Left forelimb (tissue), 1 donor: ENCODE measurements around the gene C1QB.
"Not testable (repeated sequence)": the region's sequence is repeated elsewhere in the genome, so short reads cannot be mapped to it uniquely, and the experiment has no call there.

Experiments used
- DNase-seq: peaks from one replicate; pipeline ENCODE4 v3.0.0-alpha.2; 2018; ENCODE audit warnings: low spot score

C1QB gene

DNA sequence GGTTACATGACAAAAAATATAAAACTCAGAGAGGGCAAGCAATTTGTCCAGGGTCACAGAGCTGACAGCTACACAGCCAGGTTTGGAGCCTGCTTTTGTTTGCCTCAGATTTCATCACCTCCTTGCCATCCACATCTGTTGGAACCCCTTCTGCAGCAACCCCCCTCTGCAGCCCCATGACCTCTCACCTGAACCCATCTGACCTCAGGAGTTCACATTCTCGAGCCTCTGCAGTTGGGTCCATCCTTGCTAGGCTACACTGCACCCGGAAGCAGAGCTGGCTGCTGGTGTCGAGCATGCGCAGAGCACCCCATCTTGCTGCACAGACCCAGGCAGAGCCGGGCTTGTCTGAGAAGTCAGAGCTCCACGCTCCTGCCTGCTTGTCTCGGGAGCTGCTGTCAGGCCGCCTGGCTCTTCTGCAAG lies 10.0 kb downstream of the C1QB start:
- no peak for DNase-seq

GRCh38 chr1:22665752-22666151 lies 12.7 kb downstream of the C1QB start:
- no peak for DNase-seq

GRCh38 chr1:22666412-22666811 lies 13.4 kb downstream of the C1QB start:
- DNase-seq, result no peak

- DNase-seq, result not testable (repeated sequence)
These were observed 15.8 kb downstream of the C1QB start for GRCh38 chr1:22668840-22669239.

DNA sequence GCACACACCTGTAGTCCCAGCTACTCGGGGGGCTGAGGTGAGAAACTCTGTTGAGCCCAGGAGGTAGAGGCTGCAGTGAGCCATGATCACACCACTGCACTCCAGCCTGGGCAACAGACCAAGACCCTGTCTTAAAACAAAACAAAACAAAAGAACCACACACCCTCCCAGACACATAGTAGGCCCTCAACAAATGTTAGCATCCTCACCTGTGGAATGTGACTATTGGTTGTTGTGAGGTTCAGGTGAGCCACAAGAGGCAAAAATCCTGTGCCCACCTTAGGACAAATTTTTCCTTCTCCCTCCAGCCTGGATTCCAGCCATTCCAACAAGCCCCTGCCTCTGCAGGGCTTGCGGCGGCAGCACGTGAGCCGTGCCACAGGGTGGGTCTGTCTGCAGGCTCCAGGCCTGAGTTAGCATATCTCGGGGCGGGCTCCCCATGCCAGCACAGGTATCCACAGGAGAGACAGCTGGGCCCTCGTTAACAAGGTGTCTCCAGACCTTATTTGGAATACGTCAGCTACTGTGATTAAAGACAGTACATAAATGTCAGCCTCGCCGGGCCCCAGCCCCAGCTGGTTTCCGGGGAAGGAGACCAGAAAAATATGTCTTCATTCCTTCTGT lies 17.4 kb downstream of the C1QB start:
- no peak for DNase-seq

DNA sequence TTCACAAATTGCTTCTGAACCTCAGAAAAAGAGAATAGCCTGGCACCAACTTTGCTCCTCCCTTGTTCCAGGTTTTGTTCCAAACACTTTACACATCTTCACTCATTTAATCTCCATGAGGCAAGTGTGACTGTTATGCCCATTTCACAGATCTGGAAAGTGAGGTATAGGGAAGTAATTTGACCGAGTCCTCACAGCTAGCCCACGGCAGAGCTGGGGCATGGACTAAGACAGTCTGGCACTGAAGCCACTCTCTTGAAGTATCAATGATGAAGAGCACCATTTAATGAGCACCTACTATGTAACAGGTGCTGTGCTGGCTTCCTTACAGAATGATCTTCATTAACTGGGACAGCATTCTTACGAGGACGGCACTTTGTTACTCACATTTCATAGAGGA lies 19.0 kb downstream of the C1QB start:
- no peak for DNase-seq

- DNase-seq, result no peak
These were observed 20.7 kb downstream of the C1QB start for GRCh38 chr1:22673486-22674409.

DNA sequence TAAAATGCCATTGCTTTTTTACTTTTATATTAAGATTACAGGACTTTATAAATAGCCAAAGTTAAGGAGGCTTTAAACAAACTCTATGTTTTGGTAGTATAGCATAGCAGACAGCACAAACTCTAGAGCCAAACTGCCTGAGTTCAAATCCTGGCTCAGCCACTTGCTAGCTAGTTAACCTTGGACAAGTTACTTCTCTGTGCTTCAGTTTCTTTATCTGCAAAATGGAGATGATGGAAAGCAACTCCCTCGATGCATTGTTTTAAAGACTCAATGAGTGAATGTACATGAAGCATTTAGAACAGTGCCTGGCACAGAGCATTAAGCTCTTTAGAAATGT lies 21.3 kb downstream of the C1QB start:
- DNase-seq, result no peak

- not testable (repeated sequence) for DNase-seq
These were observed 23.1 kb downstream of the C1QB start for GRCh38 chr1:22676151-22676550.

DNA sequence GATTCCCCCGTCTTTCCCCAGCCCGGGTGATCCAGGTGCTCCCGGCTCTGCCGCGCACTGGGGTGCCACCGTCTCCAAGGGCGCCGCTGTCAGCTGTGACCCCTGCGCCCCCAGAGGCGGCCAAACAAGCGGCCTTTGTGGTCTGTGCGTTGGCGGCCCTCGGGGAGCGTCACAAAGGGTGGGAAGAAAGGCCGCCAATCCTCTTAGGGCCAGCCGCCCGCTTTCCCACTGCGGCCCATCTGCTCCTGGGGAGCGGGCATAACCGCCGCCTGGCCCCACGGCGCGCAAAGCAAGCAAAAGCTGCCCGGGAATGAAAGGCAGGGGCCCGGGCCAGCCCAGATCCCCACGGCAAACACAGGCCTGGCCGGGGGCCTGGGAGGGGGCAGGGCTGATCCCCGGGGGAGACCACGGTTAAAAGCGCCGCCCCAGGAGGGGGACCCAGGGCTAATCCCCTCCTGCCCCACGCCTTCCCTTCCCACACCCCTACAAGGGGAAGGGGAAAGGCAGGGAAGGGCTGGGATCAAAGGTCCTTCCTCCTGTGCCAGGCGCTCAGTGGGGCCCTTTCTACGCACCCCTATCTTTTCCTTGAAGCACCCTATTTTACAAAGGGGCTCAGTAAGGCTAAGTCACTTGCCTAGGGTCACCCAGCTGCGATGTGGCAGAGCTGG lies 24.0 kb downstream of the C1QB start:
- no peak for DNase-seq

DNA sequence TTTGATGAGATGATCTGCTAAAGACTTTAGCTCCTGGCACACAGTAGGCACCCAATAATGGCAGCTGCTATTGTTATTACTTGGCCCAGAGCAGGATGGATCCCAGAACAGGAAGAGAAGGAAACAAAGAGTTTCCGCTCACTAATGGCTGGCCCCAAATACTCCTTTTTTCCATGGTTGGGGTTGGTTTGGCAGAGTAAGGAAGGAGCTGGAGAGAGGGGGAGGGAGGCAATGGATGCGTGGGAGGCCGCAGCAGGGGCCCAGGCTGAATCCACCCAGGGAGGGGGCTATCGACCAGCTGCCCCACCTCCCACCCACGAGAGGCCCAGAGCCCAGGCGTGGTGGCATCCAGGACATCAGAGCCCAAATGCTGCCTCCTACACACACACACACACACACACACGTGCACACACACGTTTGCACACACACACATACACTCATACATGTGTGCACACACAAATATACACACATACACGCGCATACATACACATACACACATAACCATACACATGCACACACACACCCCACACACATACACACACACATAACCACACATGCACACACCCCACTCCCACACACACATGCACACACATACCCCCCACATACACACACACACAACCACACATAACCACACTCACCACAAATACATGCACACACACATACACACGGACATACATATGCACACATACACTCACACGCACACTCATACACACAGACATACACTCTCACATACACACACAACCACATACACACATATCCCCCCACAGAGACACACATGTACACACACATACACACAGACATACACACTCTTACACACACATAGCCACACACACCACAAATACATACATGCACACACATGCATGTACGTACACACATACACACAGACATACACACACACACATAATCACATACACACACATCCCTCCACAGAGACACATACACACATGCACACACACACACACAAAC lies 25.2 kb downstream of the C1QB start:
- DNase-seq, result no peak

DNA sequence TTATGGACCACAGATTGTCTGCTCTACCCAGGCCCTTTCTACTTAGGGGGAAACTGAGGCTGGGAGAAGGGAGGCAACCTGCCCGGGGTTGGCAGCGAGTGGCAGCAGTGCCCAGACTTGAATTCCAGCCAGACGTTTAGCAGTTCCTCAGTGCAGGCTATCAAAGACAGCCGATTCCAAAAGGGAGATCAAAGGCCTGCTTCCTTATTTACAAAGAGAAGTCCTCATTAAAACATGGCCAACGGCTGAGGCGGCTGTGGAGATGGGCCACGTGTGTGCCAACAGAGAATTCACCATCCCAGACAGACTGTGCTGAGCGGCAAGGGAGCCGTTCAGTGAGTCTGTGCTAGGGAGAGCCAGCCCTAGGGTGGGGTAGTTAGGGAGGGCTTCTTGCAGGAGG lies 27.7 kb downstream of the C1QB start:
- DNase-seq, result no peak

- DNase-seq, result no peak
These were observed 28.7 kb downstream of the C1QB start for GRCh38 chr1:22681556-22682276.

DNA sequence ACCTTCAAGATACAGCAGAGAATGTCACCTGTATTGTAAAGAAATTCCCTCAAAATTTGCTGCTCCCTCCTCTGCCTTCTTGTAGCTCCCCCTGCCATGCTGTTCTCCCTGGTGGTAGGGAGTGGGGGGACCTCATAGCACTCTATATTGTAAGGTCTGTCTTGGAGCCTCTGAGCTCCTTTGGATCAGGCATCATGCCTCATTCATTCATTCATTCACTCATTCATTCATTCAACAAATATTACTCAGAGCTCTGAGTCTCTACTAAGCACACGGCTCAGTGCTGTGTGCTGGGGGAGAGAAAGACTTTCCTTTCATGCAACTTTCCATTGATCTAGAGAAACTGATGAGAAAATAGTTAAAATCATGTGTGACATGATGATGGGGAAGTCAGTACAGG lies 30.5 kb downstream of the C1QB start:
- DNase-seq, result no peak

DNA sequence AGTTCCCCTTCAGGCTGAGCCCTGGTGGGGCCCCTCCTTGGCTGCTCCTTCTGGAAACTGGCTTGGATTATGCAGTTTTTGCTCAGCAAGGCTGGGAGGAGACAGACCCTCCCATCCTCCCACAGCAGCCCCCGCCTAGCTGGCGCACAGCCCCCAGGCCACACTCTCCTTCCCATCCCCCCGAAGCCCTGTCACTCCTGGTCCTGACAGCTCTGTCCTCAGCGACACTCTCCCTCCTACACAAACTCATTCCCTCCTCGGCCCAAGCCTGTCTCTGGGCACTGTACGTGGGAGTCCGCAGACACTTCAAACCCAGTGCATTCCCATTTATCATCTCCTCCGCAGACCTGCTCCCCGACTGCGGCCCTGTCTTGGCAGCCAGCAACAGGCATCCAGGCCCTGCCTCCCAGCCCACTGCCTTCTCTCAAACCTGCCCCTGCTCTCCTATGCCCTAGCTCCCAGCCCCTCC lies 32.6 kb downstream of the C1QB start:
- peak; percentile 87 for DNase-seq

DNA sequence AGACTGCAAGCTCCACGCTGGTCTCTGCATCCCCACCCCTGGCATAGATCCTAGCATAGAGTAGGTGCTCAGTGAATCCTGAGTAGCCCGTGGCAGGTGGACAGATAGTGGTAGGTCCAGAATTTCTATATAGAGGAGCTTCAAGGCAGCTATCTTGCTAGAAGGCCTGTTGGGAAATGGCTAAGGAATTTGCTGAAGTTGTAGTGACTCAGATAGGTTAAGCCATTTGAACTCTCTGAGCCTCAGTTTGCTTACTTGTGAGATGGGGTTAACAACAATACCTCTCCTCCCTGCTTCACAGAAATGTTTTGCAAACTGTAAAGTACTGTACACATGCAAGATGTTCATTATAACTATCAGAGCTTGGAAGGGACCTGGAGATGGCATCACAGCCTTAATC lies 34.2 kb downstream of the C1QB start:
- no peak for DNase-seq

GRCh38 chr1:22688466-22688865 lies 35.4 kb downstream of the C1QB start:
- no peak for DNase-seq

DNA sequence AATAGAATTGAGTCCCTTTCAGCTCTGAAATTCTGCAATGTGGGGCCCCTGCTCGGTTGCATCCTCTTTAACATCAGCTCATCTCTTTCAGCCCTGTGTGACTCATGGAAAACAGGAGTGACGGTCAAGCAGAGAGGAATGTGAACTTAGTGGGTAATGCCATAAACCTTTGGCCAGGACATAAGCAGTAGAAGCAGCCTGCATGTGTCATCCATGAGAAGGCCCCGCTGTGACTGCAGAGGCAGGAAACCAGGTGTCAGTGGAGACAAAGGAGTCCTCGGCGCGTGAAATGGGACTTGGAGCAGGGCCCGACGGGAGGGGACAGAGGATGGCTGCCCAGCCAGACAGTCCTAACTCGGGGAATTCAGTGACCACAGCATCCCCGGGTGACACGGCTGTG lies 36.5 kb downstream of the C1QB start:
- DNase-seq, result no peak

GRCh38 chr1:22691031-22691753 lies 38.2 kb downstream of the C1QB start:
- no peak for DNase-seq

DNA sequence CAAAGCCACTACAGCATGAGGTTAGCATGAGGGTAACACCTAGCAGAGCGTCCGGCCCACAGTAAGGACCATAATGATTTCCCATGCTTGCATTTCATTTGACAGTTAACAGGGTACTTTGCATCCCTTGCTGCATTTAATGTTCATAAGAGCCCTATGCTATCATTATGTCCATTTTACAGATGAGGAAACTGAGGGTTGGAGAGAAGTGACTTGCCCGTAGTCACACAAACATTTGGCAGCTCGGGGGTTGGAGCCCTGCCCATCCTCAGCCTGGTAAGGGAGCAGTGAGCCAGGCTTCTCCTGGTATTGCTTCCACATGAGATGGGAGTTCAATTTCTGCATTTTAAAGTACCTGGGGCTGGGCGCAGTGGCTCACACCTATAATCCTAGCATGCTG lies 41.1 kb downstream of the C1QB start:
- DNase-seq, result no peak
